ENCODE measurements around the gene CALHM5.

Gene CALHM5

DNA sequence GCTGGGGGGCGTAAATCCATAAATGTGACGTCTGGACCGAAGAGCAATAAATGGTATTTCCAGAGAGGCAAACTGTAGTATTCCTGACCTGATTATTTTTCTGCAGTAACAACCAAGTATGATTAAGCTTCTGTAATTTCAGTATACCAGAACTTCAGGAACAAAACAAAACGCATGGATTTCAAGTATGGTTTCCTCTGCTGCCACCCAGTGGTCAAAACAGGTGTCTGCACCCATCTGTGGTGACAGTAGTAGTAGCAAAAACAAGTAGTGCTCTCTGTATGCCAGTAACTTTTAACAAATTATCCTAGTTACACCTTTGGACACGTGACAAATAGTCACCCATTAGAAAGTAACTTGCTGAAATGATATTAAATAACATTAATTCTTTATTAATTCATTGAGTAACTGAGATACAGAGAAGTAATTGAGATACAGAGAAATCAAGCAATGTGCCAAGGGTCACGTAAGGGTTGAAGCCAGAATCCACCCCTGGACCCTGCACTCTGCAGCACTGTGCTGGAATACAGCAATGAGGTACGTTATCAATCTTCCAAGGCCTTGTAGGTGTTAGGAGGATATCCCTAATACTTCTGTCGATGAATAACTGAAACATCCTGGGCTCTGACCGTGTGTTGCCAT, 50.1 kb downstream of the CALHM5 start:
- Histone ChIP-seq H3K4me2 (no peak overlapping the region), H3K4me3 (no peak overlapping the region)
- TF ChIP-seq Cebpa-rat (IDR thresholded peaks at IDR 0.05), result no peak

GRCh38 chr6:116562019-116562403, 50.6 kb downstream of the CALHM5 start:
- Histone ChIP-seq H3K4me3 (no peak overlapping the region), H3K4me1 (no peaks in the 10 kb centered on the region), H3K9ac (no peak overlapping the region), H4K20me1 (no peaks in the 10 kb centered on the region), H3K9me3 (no peaks in the 10 kb centered on the region), H3K4me2 (no peak overlapping the region), H3K36me3 (no peaks in the 10 kb centered on the region), H3K27ac (no peak overlapping the region), H3K27me3 (peaks cover 11% of the 10 kb centered on the region; the same call in 1 of the 2 replicates)
- TF ChIP-seq Cebpa-rat (IDR thresholded peaks at IDR 0.05), result no peak

More for the DNA sequence above, 50.1 kb downstream of the CALHM5 start:
- Histone ChIP-seq H3K27ac (no peak overlapping the region), H3K9ac (no peak overlapping the region), H3K4me1 (no peaks in the 10 kb centered on the region), H3K27me3 (peaks cover 11% of the 10 kb centered on the region; the same call in 1 of the 2 replicates), H3K36me3 (no peaks in the 10 kb centered on the region), H3K9me3 (no peaks in the 10 kb centered on the region), H4K20me1 (no peaks in the 10 kb centered on the region)

GRCh38 chr6:116562614-116563013, 51.2 kb downstream of the CALHM5 start:
- Histone ChIP-seq H3K36me3 (no peaks in the 10 kb centered on the region), H3K4me1 (no peaks in the 10 kb centered on the region), H3K27ac (no peak overlapping the region), H3K4me2 (no peak overlapping the region), H3K27me3 (peaks cover 11% of the 10 kb centered on the region; the same call in 1 of the 2 replicates), H3K9ac (no peak overlapping the region), H4K20me1 (no peaks in the 10 kb centered on the region), H3K4me3 (no peak overlapping the region), H3K9me3 (no peaks in the 10 kb centered on the region)
- TF ChIP-seq Cebpa-rat (IDR thresholded peaks at IDR 0.05), result no peak

DNA sequence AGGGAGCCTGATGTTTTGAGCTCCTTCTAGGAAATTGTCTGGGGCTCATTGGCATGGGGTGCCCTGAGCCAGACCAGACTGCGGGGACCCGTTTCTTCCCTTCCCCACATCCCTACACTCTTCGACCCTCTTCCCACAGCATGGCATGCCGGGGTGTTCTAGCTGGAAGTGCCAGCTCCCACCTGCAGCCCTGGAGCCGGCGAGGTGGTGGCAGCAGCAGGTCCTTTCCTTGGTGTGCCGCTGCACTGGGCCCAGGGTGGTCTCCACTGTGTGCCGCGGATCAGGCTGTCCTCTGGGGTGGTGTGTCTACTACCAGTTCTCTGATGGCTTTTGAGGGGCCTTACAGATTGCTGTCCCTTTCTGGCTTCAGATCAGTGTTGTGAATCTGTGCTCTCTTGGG, 52.4 kb downstream of the CALHM5 start:
- Histone ChIP-seq H3K4me1 (peaks cover 2% of the 10 kb centered on the region), H3K4me2 (no peak overlapping the region), H3K27me3 (peaks cover 11% of the 10 kb centered on the region; the same call in 1 of the 2 replicates), H3K9me3 (no peaks in the 10 kb centered on the region), H4K20me1 (no peaks in the 10 kb centered on the region), H3K27ac (no peak overlapping the region), H3K9ac (no peak overlapping the region), H3K36me3 (no peaks in the 10 kb centered on the region), H3K4me3 (no peak overlapping the region)
- no peak for TF ChIP-seq Cebpa-rat (IDR thresholded peaks at IDR 0.05)

- H3K4me3 ChIP-seq, result no peak overlapping the region
- no peak for TF ChIP-seq Cebpa-rat (IDR thresholded peaks at IDR 0.05)
- H3K9me3 ChIP-seq, result no peaks in the 10 kb centered on the region
- H3K9ac ChIP-seq, result no peak overlapping the region
- peaks cover 7% of the 10 kb centered on the region for H3K4me1 ChIP-seq
- H3K4me2 ChIP-seq, result no peak overlapping the region
- no peaks in the 10 kb centered on the region for H4K20me1 ChIP-seq
- no peaks in the 10 kb centered on the region for H3K36me3 ChIP-seq
- H3K27ac ChIP-seq, result no peak overlapping the region
- H3K27me3 ChIP-seq, result peaks cover 11% of the 10 kb centered on the region; the same call in 1 of the 2 replicates
Observed at GRCh38 chr6:116564311-116564710, 52.9 kb downstream of the CALHM5 start.

GRCh38 chr6:116564921-116565872, 53.8 kb downstream of the CALHM5 start:
- Histone ChIP-seq H3K4me3 (no peak overlapping the region), H3K4me2 (no peak overlapping the region), H3K9me3 (no peaks in the 10 kb centered on the region), H3K27me3 (peaks cover 11% of the 10 kb centered on the region; the same call in 1 of the 2 replicates), H3K9ac (no peak overlapping the region), H3K4me1 (peaks cover 16% of the 10 kb centered on the region), H4K20me1 (no peaks in the 10 kb centered on the region), H3K27ac (no peak overlapping the region), H3K36me3 (no peaks in the 10 kb centered on the region)
- no peak for TF ChIP-seq Cebpa-rat (IDR thresholded peaks at IDR 0.05)

- Histone ChIP-seq H3K27ac (no peak overlapping the region), H4K20me1 (peaks cover 11% of the 10 kb centered on the region), H3K4me2 (no peak overlapping the region)
Observed at GRCh38 chr6:116568111-116568510, 56.7 kb downstream of the CALHM5 start.

GRCh38 chr6:116568821-116569755, 57.6 kb downstream of the CALHM5 start:
- Histone ChIP-seq H4K20me1 (peaks cover 19% of the 10 kb centered on the region), H3K27ac (no peak overlapping the region), H3K27me3 (peaks cover 11% of the 10 kb centered on the region; the same call in 1 of the 2 replicates), H3K4me2 (peak overlapping the region; percentile 78; the same call in 1 of the 2 replicates), H3K4me1 (peaks cover 39% of the 10 kb centered on the region), H3K9me3 (no peaks in the 10 kb centered on the region), H3K4me3 (no peak overlapping the region), H3K9ac (no peak overlapping the region), H3K36me3 (peaks cover 4% of the 10 kb centered on the region; the same call in 1 of the 2 replicates)
- TF ChIP-seq Cebpa-rat (IDR thresholded peaks at IDR 0.05), result no peak

More at GRCh38 chr6:116568111-116568510, 56.7 kb downstream of the CALHM5 start:
- H3K27me3 ChIP-seq, result peaks cover 11% of the 10 kb centered on the region; the same call in 1 of the 2 replicates
- peaks cover 29% of the 10 kb centered on the region for H3K4me1 ChIP-seq
- H3K4me3 ChIP-seq, result no peak overlapping the region
- H3K36me3 ChIP-seq, result no peaks in the 10 kb centered on the region
- no peak for TF ChIP-seq Cebpa-rat (IDR thresholded peaks at IDR 0.05)
- no peak overlapping the region for H3K9ac ChIP-seq
- no peaks in the 10 kb centered on the region for H3K9me3 ChIP-seq
